ENCODE results near the gene RAMP3. TPM values are rescaled to one million over a fixed set of nuclear protein-coding genes. Genes with fewer than 3 reads are reported as not detected.

RAMP3 gene
- total RNA-seq, 1 donor from 2014 or later: 50.1 TPM

GRCh38 chr7:45178241-45179225, 20.9 kb downstream of the RAMP3 start:
- DNase-seq (ENCODE audit: extremely low spot score in 2 of 2): no peak
- no peaks in the 10 kb centered on the region for H3K4me1 ChIP-seq
- no peak overlapping the region for H3K4me3 ChIP-seq
- intact Hi-C loops (cut with DNase I): no loop called here
- H3K36me3 ChIP-seq: no peaks in the 10 kb centered on the region
- no peaks in the 10 kb centered on the region for H3K27me3 ChIP-seq
- TF ChIP-seq POLR2A (IDR thresholded peaks at IDR 0.05): no peak
- TF ChIP-seq POLR2AphosphoS5 (IDR thresholded peaks at IDR 0.05; ENCODE audit: insufficient read depth in 1 of 2, low read depth in 1 of 2): no peak
- no peak for TF ChIP-seq CTCF (IDR thresholded peaks at IDR 0.05)
- H3K9me3 ChIP-seq: no peaks in the 10 kb centered on the region
- no peak overlapping the region for H3K27ac ChIP-seq

- no peak for DNase-seq (ENCODE audit: extremely low spot score in 2 of 2)
- H3K9me3 ChIP-seq: no peaks in the 10 kb centered on the region
- intact Hi-C loops (cut with DNase I): no loop called here
- H3K36me3 ChIP-seq: no peaks in the 10 kb centered on the region
- no peaks in the 10 kb centered on the region for H3K27me3 ChIP-seq
- H3K27ac ChIP-seq: no peak overlapping the region
- no peak for TF ChIP-seq POLR2AphosphoS5 (IDR thresholded peaks at IDR 0.05; ENCODE audit: insufficient read depth in 1 of 2, low read depth in 1 of 2)
- no peak for TF ChIP-seq CTCF (IDR thresholded peaks at IDR 0.05)
- TF ChIP-seq POLR2A (IDR thresholded peaks at IDR 0.05): no peak
- H3K4me3 ChIP-seq: no peak overlapping the region
- H3K4me1 ChIP-seq: no peaks in the 10 kb centered on the region
These were observed 22.1 kb downstream of the RAMP3 start for GRCh38 chr7:45179666-45180065.

- Histone ChIP-seq H3K27ac (no peak overlapping the region), H3K9me3 (no peaks in the 10 kb centered on the region), H3K4me1 (no peaks in the 10 kb centered on the region), H3K4me3 (no peak overlapping the region), H3K36me3 (no peaks in the 10 kb centered on the region), H3K27me3 (no peaks in the 10 kb centered on the region)
- no peak for TF ChIP-seq CTCF (IDR thresholded peaks at IDR 0.05)
- TF ChIP-seq POLR2AphosphoS5 (IDR thresholded peaks at IDR 0.05; ENCODE audit: insufficient read depth in 1 of 2, low read depth in 1 of 2): no peak
- no peak for TF ChIP-seq POLR2A (IDR thresholded peaks at IDR 0.05)
- DNase-seq (ENCODE audit: extremely low spot score in 2 of 2): no peak
- intact Hi-C loops (cut with DNase I): no loop called here
These were observed 22.7 kb downstream of the RAMP3 start for GRCh38 chr7:45180084-45180986.

GRCh38 chr7:45181286-45181960, 23.8 kb downstream of the RAMP3 start:
- TF ChIP-seq POLR2AphosphoS5 (IDR thresholded peaks at IDR 0.05; ENCODE audit: insufficient read depth in 1 of 2, low read depth in 1 of 2) (no peak), CTCF (IDR thresholded peaks at IDR 0.05) (no peak), POLR2A (IDR thresholded peaks at IDR 0.05) (no peak)
- Histone ChIP-seq H3K27me3 (no peaks in the 10 kb centered on the region), H3K4me3 (no peak overlapping the region)

More at GRCh38 chr7:45181286-45181960, 23.8 kb downstream of the RAMP3 start:
- no peak for DNase-seq (ENCODE audit: extremely low spot score in 2 of 2)
- intact Hi-C loops (cut with DNase I): no loop called here
- H3K36me3 ChIP-seq: no peaks in the 10 kb centered on the region
- H3K27ac ChIP-seq: no peak overlapping the region
- H3K9me3 ChIP-seq: no peaks in the 10 kb centered on the region
- no peaks in the 10 kb centered on the region for H3K4me1 ChIP-seq

Measured in vagina (tissue), 2 donors.